Midbrain (tissue), 1 donor: ENCODE measurements around the gene TMPRSS9.
"Not testable (repeated sequence)": the region's sequence is repeated elsewhere in the genome, so short reads cannot be mapped to it uniquely, and the experiment has no call there.

Source experiments
- DNase-seq: peaks from one replicate; lab custom pipeline; 2025; lab: John Stamatoyannopoulos, UW

The TMPRSS9 gene

DNA sequence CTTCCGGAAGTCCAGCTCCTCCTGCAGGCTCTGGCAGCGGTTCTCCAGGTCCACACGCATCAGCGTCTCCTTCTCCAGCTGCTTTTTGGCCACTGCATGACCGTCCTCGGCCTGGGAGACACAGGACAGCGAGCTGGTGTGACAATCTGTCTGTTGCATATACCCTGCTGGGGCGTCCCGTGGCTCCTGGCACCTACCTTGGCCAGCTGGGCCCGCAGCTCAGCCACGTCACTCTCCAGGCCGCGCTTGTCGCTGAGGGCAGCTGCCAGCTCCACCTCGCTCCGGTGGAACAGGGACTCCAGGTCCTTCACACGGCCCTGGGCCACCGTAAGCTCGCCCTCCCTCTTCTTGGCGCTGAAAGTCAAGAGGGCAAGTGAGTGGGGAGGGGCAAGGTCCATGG, 78.1 kb downstream of the TMPRSS9 start:
- DNase-seq, result no peak

DNA sequence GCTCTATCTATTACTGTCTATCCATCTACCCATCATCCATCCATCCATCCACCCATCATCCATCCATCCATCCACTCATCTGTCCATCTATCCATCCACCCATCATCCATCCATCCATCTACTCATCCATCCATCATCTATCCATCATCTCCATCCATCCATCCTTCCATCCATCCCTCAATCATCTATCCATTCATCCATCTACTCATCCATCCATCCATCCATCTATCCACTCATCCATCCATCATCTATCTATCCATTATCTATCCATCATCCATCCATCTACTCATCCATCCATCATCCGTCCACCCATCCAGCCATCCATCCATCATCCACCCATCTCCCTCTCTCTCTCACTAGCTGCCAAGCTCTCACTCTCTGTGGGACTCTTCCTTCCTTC, 80.5 kb downstream of the TMPRSS9 start:
- no peak for DNase-seq

DNA sequence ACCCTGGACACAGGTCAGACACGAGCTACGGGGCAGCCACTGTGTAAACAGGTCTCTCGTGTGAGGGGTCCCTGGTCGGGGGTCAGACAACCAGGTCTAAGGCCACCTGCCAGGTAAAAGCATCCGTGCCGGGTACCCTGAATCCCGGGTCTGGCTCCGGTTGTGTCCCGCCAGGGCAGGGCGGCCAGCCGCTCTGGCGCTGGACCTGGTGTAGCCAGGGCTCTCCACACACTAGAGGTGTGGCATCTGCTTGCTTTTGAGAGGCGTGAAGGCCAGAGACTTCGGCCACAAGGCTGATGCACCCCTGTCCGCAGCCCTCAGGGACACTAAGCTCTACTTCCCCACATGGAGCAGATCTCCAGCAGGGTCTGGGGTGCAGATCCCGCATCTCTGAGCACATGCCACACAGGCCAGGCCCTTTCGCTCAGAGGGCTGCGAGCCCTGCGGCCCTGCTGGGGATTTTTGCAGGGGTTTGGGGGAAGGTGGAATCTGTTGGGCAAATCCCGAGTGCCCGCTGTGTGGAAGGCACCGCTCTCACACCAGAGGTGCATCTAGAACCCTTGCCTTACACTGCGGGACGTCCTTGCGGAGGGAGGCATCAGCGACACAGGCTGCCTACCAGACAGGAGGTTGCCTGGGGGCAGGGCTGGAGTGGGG, 81.2 kb downstream of the TMPRSS9 start:
- no peak for DNase-seq

GRCh38 chr19:2443116-2443784, 83.2 kb downstream of the TMPRSS9 start:
- DNase-seq, result no peak

DNA sequence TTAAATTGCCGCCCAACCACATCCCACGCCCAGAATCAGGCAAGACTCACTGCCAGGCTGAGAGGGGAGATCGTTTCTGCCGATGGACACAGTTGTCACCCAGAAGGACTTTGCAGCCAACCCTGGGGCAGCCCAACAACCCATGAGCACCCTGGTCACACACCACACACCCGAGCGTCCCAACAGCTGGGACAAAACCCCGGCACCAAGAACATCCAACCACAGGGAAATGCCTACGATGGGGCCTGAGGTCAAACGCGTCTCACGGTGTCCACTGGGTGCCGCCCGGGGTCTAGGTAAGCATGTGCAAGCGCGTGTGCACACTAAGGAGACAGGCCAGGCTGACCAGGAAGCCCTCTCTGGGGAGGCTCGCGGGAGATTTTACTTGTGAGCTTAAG, 83.7 kb downstream of the TMPRSS9 start:
- DNase-seq, result no peak

DNA sequence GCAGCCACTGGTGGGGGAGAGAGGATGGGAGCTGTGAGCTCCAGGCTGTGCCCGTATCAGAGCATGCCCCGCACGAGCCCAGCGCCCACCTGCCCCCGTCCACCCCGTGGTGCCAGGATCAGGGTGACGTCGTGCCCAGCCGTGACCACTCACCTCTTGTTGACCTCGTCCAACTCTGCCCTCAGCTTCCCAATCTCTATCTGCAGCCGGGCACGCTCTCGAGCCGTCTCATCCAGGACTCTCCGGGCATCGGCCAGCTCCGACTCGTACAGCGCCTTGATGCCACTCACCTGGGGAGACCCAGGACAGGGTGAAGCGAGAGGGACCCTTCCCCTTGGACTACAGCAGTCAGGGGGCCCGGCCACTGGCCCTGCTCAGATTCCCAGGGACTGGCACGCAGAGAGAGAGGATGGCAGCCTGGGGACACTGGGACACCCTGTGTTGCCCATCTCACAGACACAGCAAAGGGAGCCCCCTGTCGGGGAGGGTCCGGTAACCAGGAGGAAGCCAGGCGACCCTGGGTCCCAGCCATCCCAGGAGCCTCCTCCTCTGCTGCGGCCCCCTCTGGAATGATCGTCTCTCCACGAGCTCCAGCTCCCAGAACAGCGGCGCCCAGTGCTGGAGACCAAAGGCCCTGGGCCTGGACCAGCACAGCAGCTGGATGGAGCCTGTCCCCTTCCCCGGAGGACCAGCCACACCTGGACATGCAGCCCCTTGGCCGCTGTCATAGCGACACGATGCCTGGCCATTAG, 84.4 kb downstream of the TMPRSS9 start:
- DNase-seq, result no peak

DNA sequence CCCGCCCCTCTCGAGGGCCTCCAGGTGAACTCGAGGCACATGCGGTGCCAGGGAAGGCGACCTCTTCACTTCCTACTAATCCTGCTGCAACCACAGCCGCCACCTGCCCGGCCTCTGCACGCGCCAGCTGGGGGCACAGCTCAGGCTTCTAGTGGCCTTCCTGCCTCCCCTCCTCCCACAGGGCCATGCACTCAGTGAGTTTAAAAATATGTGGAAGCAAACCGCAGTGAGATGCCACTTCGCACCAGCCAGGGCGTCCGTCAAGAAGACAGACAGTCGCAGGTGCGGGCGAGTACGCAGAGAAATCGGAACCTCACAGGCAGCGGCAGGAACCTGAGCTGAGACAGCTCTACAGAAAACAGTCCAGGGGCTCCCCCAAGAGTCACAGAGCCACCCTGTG, 86.3 kb downstream of the TMPRSS9 start:
- no peak for DNase-seq

GRCh38 chr19:2449019-2449418, 89.0 kb downstream of the TMPRSS9 start:
- no peak for DNase-seq

DNA sequence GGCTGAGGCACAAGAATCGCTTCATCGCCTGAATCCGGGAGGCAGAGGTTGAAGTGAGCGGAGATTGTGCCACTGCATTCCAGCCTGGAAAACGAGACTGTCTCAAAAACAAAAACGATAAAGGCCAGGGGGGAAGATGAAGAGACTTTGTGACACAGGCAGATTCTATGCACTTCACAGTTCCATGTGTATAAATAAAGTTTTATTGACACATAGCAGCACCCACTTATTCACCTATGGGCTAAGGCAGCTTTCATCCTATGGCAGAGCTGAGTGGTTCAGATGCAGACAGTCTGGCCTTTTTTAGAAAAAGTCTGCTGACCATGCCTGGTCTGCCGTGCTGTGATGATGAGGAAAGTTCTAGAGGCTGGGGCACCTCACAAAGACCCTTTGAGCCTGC, 91.1 kb downstream of the TMPRSS9 start:
- DNase-seq, result no peak

DNA sequence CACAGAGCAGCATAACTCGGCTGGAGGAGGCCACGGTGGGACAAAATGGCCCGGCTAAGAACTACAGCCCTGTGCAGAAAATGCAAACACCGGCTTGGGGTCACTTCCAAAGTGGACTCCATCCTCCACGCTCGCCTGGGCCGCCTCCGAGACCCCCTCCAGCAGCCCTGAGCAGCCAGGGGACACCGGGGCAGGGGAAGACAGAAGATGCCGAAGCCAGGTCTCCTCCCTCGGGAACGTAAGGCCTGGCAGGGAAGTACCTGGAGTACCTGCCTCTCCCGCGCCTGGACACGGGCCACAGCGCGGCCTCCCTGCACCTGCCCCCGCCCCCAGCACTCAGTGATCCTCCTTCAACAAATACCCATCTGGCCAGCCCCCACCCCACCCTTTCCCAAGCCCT, 91.7 kb downstream of the TMPRSS9 start:
- DNase-seq, result no peak

GRCh38 chr19:2453431-2454025, 93.5 kb downstream of the TMPRSS9 start:
- no peak for DNase-seq

GRCh38 chr19:2454199-2454961, 94.3 kb downstream of the TMPRSS9 start:
- DNase-seq, result no peak

DNA sequence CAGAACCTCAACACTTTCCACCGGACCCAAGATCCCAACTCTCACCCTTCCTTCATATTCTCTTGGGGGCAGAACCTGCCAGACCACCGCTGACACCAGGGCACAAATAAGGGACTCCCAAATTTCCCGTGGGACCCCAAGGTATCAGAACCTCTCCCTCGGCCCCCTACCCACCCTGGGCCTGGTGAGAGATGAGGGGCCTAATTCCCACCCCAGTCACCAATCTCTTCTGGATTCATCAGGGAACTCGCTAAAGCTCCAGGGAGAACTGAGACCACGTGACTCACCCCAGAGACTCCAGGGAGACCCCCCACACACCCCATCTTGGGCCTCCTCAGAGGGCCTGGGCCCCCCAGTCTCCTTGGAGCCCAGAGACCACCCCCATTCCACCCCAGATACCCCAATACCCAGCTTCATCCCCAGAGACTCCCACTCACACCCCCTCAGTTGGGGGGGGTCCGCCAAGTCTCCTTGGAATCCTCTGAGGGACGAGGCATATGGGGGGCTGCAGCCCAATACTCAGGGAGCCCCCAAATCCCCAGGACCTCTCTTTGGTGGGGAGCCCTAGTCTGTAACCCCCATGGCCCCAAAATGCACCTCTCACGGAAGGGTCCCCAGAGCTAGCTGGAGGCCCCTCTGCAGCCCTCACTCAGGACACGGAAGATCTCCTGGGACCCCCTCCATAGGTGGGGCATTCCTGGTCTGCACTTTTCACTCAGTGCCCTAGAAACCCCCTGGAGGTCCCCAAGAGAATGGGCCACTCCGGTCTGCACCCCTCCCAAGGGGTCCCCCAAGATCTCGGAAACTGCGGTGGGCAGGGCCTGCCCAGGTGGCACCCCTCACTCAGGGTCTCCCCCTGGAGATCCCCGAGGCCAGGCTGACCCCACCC, 95.1 kb downstream of the TMPRSS9 start:
- DNase-seq, result no peak

GRCh38 chr19:2455851-2456570, 95.9 kb downstream of the TMPRSS9 start:
- DNase-seq, result no peak

- no peak for DNase-seq
Observed at GRCh38 chr19:2457394-2458037, 97.5 kb downstream of the TMPRSS9 start.

- no peak for DNase-seq
Observed at GRCh38 chr19:2458054-2458453, 98.0 kb downstream of the TMPRSS9 start.

- not testable (repeated sequence) for DNase-seq
Observed at GRCh38 chr19:2458776-2459175, 98.7 kb downstream of the TMPRSS9 start.

DNA sequence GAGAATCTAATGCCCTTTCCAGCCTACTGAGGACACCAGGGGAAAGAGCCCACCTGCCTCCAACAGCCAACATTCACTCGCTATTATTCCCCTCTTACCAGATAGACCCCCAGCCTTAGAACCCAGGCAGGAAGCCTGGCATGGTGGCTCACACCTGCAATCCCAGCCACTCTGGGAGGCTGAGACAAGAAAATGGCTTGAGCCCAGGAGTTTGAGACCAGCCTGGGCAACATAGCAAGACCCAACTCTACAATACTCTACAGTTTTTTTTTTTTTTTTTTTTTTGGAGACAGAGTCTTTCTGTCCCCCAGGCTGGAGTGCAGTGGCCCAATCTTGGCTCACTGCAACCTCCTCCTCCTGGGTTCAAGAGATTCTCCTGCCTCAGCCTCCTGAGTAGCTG, 100.2 kb downstream of the TMPRSS9 start:
- DNase-seq, result no peak

GRCh38 chr19:2461751-2462634, 101.9 kb downstream of the TMPRSS9 start:
- no peak for DNase-seq
